Ishikawa (cell line): ENCODE results near the gene ZBTB21.

Experiments
- CEBPB ChIP-seq: IDR thresholded peaks from 2 replicates; pipeline ENCODE4 v1.6.1; 2012
- NFIC ChIP-seq: IDR thresholded peaks from 2 replicates; pipeline ENCODE4 v1.6.1; 2012
- REST ChIP-seq: IDR thresholded peaks from 2 replicates; pipeline ENCODE4 v1.6.1; 2012; ENCODE audit warnings: low read depth, mild to moderate bottlenecking
- TAF1 ChIP-seq: IDR thresholded peaks from 2 replicates; pipeline ENCODE4 v1.6.1; 2012; ENCODE audit warnings: low read depth, mild to moderate bottlenecking

- TF ChIP-seq REST = peak; percentile 83
- TF ChIP-seq TAF1 = no peak
- no peak for TF ChIP-seq NFIC
- no peak for TF ChIP-seq CEBPB
Measured at GRCh38 chr21:41975391-41976272, 34.5 kb downstream of the ZBTB21 start.
